Superior temporal gyrus (tissue), 1 donor: ENCODE measurements around the gene DAPK2.
"Not testable (repeated sequence)": the region's sequence is repeated elsewhere in the genome, so short reads cannot be mapped to it uniquely, and the experiment has no call there.

ENCODE experiments used
- DNase-seq: peaks from one replicate; pipeline ENCODE4 v3.0.0-alpha.2; 2016; ENCODE audit errors: extremely low spot score

DAPK2 gene

GRCh38 chr15:63974021-63974420, 72.3 kb downstream of the DAPK2 start:
- no peak for DNase-seq

GRCh38 chr15:63973212-63974009, 72.9 kb downstream of the DAPK2 start:
- DNase-seq = no peak

- no peak for DNase-seq
These were observed 73.5 kb downstream of the DAPK2 start for GRCh38 chr15:63972801-63973200.

- DNase-seq = no peak
These were observed 74.4 kb downstream of the DAPK2 start for GRCh38 chr15:63971904-63972303.

- no peak for DNase-seq
These were observed 74.9 kb downstream of the DAPK2 start for GRCh38 chr15:63971427-63971805.

- no peak for DNase-seq
These were observed 75.5 kb downstream of the DAPK2 start for GRCh38 chr15:63970621-63971426.

- DNase-seq = no peak
These were observed 76.4 kb downstream of the DAPK2 start for GRCh38 chr15:63969652-63970421.

GRCh38 chr15:63968700-63969099, 77.6 kb downstream of the DAPK2 start:
- peak; percentile 14 for DNase-seq

GRCh38 chr15:63968122-63968524, 78.2 kb downstream of the DAPK2 start:
- DNase-seq = no peak

GRCh38 chr15:63967616-63968015, 78.7 kb downstream of the DAPK2 start:
- no peak for DNase-seq

- not testable (repeated sequence) for DNase-seq
These were observed 83.2 kb downstream of the DAPK2 start for GRCh38 chr15:63962947-63963721.

- no peak for DNase-seq
These were observed 92.8 kb downstream of the DAPK2 start for GRCh38 chr15:63953524-63953923.

- DNase-seq = no peak
These were observed 95.3 kb downstream of the DAPK2 start for GRCh38 chr15:63950911-63951481.

- DNase-seq = no peak
These were observed 97.3 kb downstream of the DAPK2 start for GRCh38 chr15:63948971-63949370.

GRCh38 chr15:63948436-63948835, 97.8 kb downstream of the DAPK2 start:
- no peak for DNase-seq

- no peak for DNase-seq
These were observed 99.1 kb downstream of the DAPK2 start for GRCh38 chr15:63947228-63947627.

GRCh38 chr15:63946524-63947065, 99.7 kb downstream of the DAPK2 start:
- DNase-seq = no peak

GRCh38 chr15:63945838-63946298, 100.4 kb downstream of the DAPK2 start:
- no peak for DNase-seq

GRCh38 chr15:63945007-63945788, 101.1 kb downstream of the DAPK2 start:
- peak; percentile 79 for DNase-seq

GRCh38 chr15:63944681-63944955, 101.7 kb downstream of the DAPK2 start:
- no peak for DNase-seq
